Endothelial cell of umbilical vein (primary cell): Measurements from ENCODE around the gene NUDT22. TPM values are rescaled to one million over a fixed set of nuclear protein-coding genes. Genes with fewer than 3 reads are reported as not detected.

Experiments used
- BruUV-seq: library from RNA; stranded (reverse); fragments of 400-500 nt; replicated peaks from 2 replicates; lab custom pipeline; 2021; lab: Mats Ljungman, UMichigan
- CTCF ChIA-PET: fragments of 300-600, 350-600 bp; sonication (Branson Sonifier 250); formaldehyde crosslinking; loops from one replicate; lab custom pipeline; 2021; ENCODE audit warnings: antibody characterized with exemption, inconsistent platforms; lab: Charles Lee
- POLR2A ChIA-PET: fragments of 300-600, 350-600 bp; sonication (Branson Sonifier 250); formaldehyde crosslinking; loops from one replicate; lab custom pipeline; 2021; ENCODE audit warnings: antibody characterized with exemption, inconsistent platforms; lab: Charles Lee
- DNase-seq: peaks from one replicate; pipeline ENCODE4 v3.0.0-alpha.2; 2011; ENCODE audit warnings: low read depth, low spot score
- FAIRE-seq: peaks from 2 replicates; lab custom pipeline; 2011; peaks lifted over from hg19 to GRCh38; lab: Jason Lieb, UNC
- H2AFZ ChIP-seq: 2 replicates; pipeline ENCODE4 v1.6.0; 2012; ENCODE audit warnings: low read depth, low read length, control low read depth, inconsistent platforms
- H3K27ac ChIP-seq: 2 replicates; pipeline ENCODE4 v1.5.1; 2011; ENCODE audit warnings: low read depth, mild to moderate bottlenecking, control low read depth, low read length, moderate library complexity; ENCODE audit not compliant: insufficient read depth
- H3K27me3 ChIP-seq, 2 experiments: 2 replicates each; pipeline versions ENCODE4 v1.6.0 to v1.6.1; 2011; ENCODE audit warnings: low read length in 2 of 2, mixed read lengths in 1 of 2; ENCODE audit not compliant: control insufficient read depth in 2 of 2, insufficient read depth in 2 of 2
- H3K36me3 ChIP-seq, 2 experiments: 2 replicates in 1 of 2; 3 replicates in 1 of 2; pipeline ENCODE4 v1.5.1; 2011; ENCODE audit warnings: low read length in 2 of 2, mild to moderate bottlenecking in 1 of 2, moderate library complexity in 1 of 2; ENCODE audit not compliant: control insufficient read depth in 2 of 2, insufficient read depth in 2 of 2; ENCODE audit errors: extremely low read depth in 1 of 2
- H3K4me1 ChIP-seq: 3 replicates; pipeline ENCODE4 v1.5.1; 2011; ENCODE audit warnings: mild to moderate bottlenecking, low read length; ENCODE audit not compliant: control insufficient read depth, insufficient read depth; ENCODE audit errors: extremely low read depth
- H3K4me2 ChIP-seq: 2 replicates; pipeline ENCODE4 v1.6.1; 2011; ENCODE audit warnings: low read length, control low read depth, mixed read lengths; ENCODE audit not compliant: insufficient read depth
- H3K4me3 ChIP-seq, 3 experiments: fragments of 200-600 bp in 1 of 3; sonication (generic), shearing (Covaris generic) in 1 of 3; replicated peaks in 1 of 3; 2 replicates each; pipeline ENCODE4 v1.5.1; 2011 to 2016; ENCODE audit warnings: control low read depth in 3 of 3, low read length in 3 of 3, mild to moderate bottlenecking in 2 of 3, inconsistent platforms in 1 of 3, low read depth in 1 of 3, moderate library complexity in 1 of 3; ENCODE audit not compliant: insufficient read depth in 1 of 3
- H3K79me2 ChIP-seq: 2 replicates; pipeline ENCODE4 v1.6.0; 2012; ENCODE audit warnings: low read length, inconsistent platforms; ENCODE audit not compliant: control insufficient read depth, insufficient read depth
- H3K9ac ChIP-seq: replicated peaks from 2 replicates; pipeline ENCODE3; 2011; ENCODE audit warnings: low read length, control low read depth; ENCODE audit not compliant: insufficient read depth; ENCODE audit errors: extremely low read depth
- H3K9me1 ChIP-seq: replicated peaks from 3 replicates; pipeline ENCODE4 v1.6.0; 2011; ENCODE audit warnings: mild to moderate bottlenecking, low read length; ENCODE audit not compliant: control insufficient read depth, insufficient read depth; ENCODE audit errors: extremely low read depth
- H3K9me3 ChIP-seq: replicated peaks from 2 replicates; pipeline ENCODE4 v1.5.1; 2012; ENCODE audit warnings: low read length, inconsistent platforms; ENCODE audit not compliant: control insufficient read depth, insufficient read depth
- H4K20me1 ChIP-seq: replicated peaks from 2 replicates; pipeline ENCODE3; 2011; ENCODE audit warnings: mild to moderate bottlenecking, low read length; ENCODE audit not compliant: control insufficient read depth, insufficient read depth; ENCODE audit errors: extremely low read depth
- EZH2 ChIP-seq: IDR thresholded peaks from 2 replicates; pipeline ENCODE4 v1.6.1; 2012; ENCODE audit warnings: borderline replicate concordance, low read depth, mild to moderate bottlenecking, moderate library complexity, low read length, inconsistent platforms; ENCODE audit not compliant: severe bottlenecking
- FOS ChIP-seq: IDR thresholded peaks from 2 replicates; pipeline ENCODE4 v1.6.1; 2011; ENCODE audit warnings: mild to moderate bottlenecking, low read length, moderate library complexity, borderline replicate concordance; ENCODE audit not compliant: insufficient read depth
- GATA2 ChIP-seq: IDR thresholded peaks from 2 replicates; pipeline ENCODE4 v1.7.0; 2011; ENCODE audit warnings: low read depth, mild to moderate bottlenecking, moderate library complexity, mixed read lengths, low read length; ENCODE audit not compliant: insufficient read length, insufficient read depth
- JUN ChIP-seq: IDR thresholded peaks from 2 replicates; pipeline ENCODE4 v1.6.1; 2011; ENCODE audit warnings: borderline replicate concordance, low read depth; ENCODE audit not compliant: insufficient read length, insufficient read depth
- MYC ChIP-seq: IDR thresholded peaks from one replicate; pipeline ENCODE4 v1.6.1; 2011; ENCODE audit warnings: mild to moderate bottlenecking, low read depth, low read length
- POLR2A ChIP-seq: IDR thresholded peaks from 2 replicates; pipeline ENCODE4 v1.6.1; 2012; ENCODE audit warnings: low read depth, mild to moderate bottlenecking, control low read depth, low read length
- POLR2AphosphoS5 ChIP-seq: IDR thresholded peaks from 2 replicates; pipeline ENCODE4 v1.6.1; 2012; ENCODE audit warnings: low read depth, mild to moderate bottlenecking, control low read depth, low read length, moderate library complexity; ENCODE audit not compliant: insufficient read depth
- dilution Hi-C: fragments of 300-500 bp; cut with MboI; formaldehyde crosslinking; loops from one replicate; pipeline ENCODE4 v1.15.0; 2019; ENCODE audit warnings: low sequenced_read_pairs; ENCODE audit not compliant: extremely low pct_ligation_motif_present
- intact Hi-C: fragments of 100-400 bp; cut with micrococcal nuclease; formaldehyde crosslinking; loops from one replicate; pipeline ENCODE4 v1.10.0; 2022
- polyA plus RNA-seq, 4 experiments: library from polyadenylated mRNA; depleted of rRNA in 3 of 4; stranded (reverse) in 3 of 4; unstranded in 1 of 4; fragments of >200 nt; gene quantifications; 2 replicates each; pipeline versions ENCODE4 v1.2.1 to v1.2.3, GENCODE V29; 2011 to 2012; ENCODE audit warnings: missing spikeins in 1 of 4
- total RNA-seq: library from RNA; stranded (reverse); gene quantifications from 2 replicates; pipeline ENCODE4 v1.2.3, GENCODE V29; 2021
- TF ChIP-seq, protein P1 (sequence below): IDR thresholded peaks from 2 replicates; pipeline ENCODE4 v1.6.1; 2011; ENCODE audit not compliant: insufficient read depth, insufficient read length
- TF ChIP-seq, protein P2 (sequence below), 2 donors: IDR thresholded peaks; 1 replicate in 1 of 2; 2 replicates in 1 of 2; pipeline ENCODE4 v1.5.1; 2011; ENCODE audit warnings: low read length in 2 of 2, mild to moderate bottlenecking in 2 of 2, moderate library complexity in 2 of 2, control low read depth in 1 of 2, inconsistent platforms in 1 of 2, low read depth in 1 of 2; ENCODE audit not compliant: insufficient read depth in 1 of 2; ENCODE audit errors: extremely low read depth in 1 of 2

The NUDT22 gene
- total and polyA plus RNA-seq, 2 donors (not counting 3 experiments of a cell fraction or from before 2014, with no cell fraction given), result 37.8 to 54.8 TPM

DNA sequence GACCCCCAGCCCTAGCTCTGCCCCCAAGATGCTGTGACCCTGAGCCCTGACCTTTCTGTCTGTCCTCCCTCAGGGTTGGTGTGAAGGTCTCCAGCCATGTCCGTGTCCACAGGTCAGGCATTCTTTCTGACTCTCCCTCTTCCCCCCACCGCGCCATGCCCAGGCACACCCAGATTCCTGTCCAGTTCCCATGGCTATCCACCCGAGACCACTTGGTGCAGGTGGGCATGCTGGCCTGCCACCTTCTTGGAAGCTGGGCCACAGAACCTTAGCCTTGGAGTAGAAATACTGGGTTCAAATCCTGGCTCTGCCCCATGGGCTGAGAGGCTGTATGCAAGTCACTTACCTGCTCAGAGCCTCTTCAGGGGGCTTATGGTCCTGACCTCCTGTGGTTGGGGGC lies 23.0 kb downstream of the NUDT22 start:
- peaks cover 34% of the 10 kb centered on the region for H3K4me1 ChIP-seq

DNA sequence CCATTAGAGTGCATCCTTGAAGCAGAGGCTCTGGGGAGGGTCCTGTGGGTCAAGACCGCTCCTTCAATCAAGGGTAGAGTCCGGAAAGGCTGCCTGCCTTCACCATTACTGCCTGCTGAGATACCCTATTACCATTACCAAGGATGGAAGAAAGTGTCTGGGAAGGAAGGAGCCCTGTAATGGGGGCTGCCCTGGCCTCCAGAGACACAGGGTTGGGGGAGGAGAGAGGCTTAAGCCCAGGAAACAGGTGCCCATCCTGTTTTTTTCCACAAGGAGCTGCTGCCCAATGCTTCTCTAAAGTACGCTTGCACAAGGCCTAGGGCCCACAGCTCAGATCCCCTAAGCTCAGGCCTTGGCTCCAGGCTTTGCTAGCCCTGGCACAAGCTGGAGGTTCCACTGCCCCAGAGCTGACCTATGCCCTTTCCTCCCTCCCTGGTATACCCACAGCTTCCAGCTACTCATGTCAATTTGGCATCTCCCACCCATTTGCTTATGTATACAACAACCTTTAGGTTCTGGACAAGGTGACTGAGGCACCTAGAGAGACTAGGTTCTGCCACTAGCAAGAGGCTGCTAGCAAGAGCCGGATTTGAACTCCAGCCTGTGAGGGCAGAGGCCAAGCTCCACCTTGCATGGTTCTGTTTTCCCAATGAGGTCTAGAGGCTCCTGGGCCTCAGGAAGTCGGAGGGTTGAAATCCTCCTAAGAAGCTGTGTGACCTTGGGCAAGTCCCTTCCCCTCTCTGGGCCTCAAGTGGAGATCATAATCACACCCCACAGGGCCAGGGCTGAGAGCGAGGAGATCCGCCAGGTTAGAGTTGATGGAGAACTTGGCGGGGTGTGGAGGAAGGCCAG lies 23.7 kb downstream of the NUDT22 start:
- POLR2A ChIA-PET, result no interaction called here
- BruUV-seq, result no TSS peak
- dilution Hi-C loops, result no loop called here

More for the DNA sequence above, 23.0 kb downstream of the NUDT22 start:
- H3K36me3 ChIP-seq, result peaks cover 0 to 1% of the 10 kb centered on the region in 2 experiments
- peaks cover 43% of the 10 kb centered on the region for H3K79me2 ChIP-seq
- no peak overlapping the region for H3K4me2 ChIP-seq
- no peaks in the 10 kb centered on the region for H3K9me3 ChIP-seq
- no TSS peak for BruUV-seq
- DNase-seq, result no peak
- no peaks in the 10 kb centered on the region for H3K27me3 ChIP-seq
- intact Hi-C loops (no loop called here), dilution Hi-C loops (no loop called here)
- no peak overlapping the region for H2AFZ ChIP-seq
- H3K9ac ChIP-seq, result no peak overlapping the region
- CTCF ChIA-PET, result interaction anchor here (1.1 to 4.7 kb wide), 6 partner anchors 13 to 106 kb away, joined by 3 to 60 read pairs (median 28); partner anchors contain the start of genes CATSPERZ and FERMT3
- no peak for FAIRE-seq
- no peaks in the 10 kb centered on the region for H4K20me1 ChIP-seq
- POLR2A ChIA-PET, result interaction anchor here (0.6 kb wide), 1 partner anchor 478 kb away, joined by 6 read pairs; no protein-coding TSS in a partner anchor
- TF ChIP-seq, protein P1, sequence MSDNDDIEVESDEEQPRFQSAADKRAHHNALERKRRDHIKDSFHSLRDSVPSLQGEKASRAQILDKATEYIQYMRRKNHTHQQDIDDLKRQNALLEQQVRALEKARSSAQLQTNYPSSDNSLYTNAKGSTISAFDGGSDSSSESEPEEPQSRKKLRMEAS, result no peak
- no peak for TF ChIP-seq MYC
- H3K27ac ChIP-seq, result no peak overlapping the region
- no peaks in the 10 kb centered on the region for H3K9me1 ChIP-seq
- H3K4me3 ChIP-seq, result no peak overlapping the region

More for the DNA sequence above, 23.7 kb downstream of the NUDT22 start:
- peaks cover 33% of the 10 kb centered on the region for H3K4me1 ChIP-seq
- no peak overlapping the region for H3K9ac ChIP-seq
- TF ChIP-seq JUN (no peak), GATA2 (no peak), POLR2AphosphoS5 (no peak), MYC (no peak), FOS (no peak), EZH2 (no peak), POLR2A (no peak)
- TF ChIP-seq, protein P2, sequence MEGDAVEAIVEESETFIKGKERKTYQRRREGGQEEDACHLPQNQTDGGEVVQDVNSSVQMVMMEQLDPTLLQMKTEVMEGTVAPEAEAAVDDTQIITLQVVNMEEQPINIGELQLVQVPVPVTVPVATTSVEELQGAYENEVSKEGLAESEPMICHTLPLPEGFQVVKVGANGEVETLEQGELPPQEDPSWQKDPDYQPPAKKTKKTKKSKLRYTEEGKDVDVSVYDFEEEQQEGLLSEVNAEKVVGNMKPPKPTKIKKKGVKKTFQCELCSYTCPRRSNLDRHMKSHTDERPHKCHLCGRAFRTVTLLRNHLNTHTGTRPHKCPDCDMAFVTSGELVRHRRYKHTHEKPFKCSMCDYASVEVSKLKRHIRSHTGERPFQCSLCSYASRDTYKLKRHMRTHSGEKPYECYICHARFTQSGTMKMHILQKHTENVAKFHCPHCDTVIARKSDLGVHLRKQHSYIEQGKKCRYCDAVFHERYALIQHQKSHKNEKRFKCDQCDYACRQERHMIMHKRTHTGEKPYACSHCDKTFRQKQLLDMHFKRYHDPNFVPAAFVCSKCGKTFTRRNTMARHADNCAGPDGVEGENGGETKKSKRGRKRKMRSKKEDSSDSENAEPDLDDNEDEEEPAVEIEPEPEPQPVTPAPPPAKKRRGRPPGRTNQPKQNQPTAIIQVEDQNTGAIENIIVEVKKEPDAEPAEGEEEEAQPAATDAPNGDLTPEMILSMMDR (IDR thresholded peaks at IDR 0.05; ENCODE audit: extremely low read depth in 1 of 2, insufficient read depth in 1 of 2, low read depth in 1 of 2, low read length in 2 of 2), result no peak
- TF ChIP-seq, protein P1, result no peak
- H3K27me3 ChIP-seq, result no peaks in the 10 kb centered on the region
- FAIRE-seq, result no peak
- H3K36me3 ChIP-seq, result peaks cover 0 to under 1% of the 10 kb centered on the region in 2 experiments
- intact Hi-C loops, result no loop called here
- H3K9me3 ChIP-seq, result no peaks in the 10 kb centered on the region
- H2AFZ ChIP-seq, result no peak overlapping the region
- DNase-seq, result no peak
- peaks cover 45% of the 10 kb centered on the region for H3K79me2 ChIP-seq
- H3K4me2 ChIP-seq, result no peak overlapping the region
- H3K9me1 ChIP-seq, result no peaks in the 10 kb centered on the region
- H3K27ac ChIP-seq, result no peak overlapping the region
- no peak overlapping the region for H3K4me3 ChIP-seq
- CTCF ChIA-PET, result interaction anchor here (1.1 to 4.7 kb wide), 7 partner anchors 14 to 105 kb away, joined by 3 to 60 read pairs (median 24); partner anchors contain the start of genes CATSPERZ and FERMT3
- no peaks in the 10 kb centered on the region for H4K20me1 ChIP-seq
